Liver (tissue), 9 donors: ENCODE measurements around the gene NELFCD. TPM values are rescaled to one million over a fixed set of nuclear protein-coding genes. Genes with fewer than 3 reads are reported as not detected.

Experiments
- DNase-seq: peaks from one replicate; pipeline ENCODE4 v3.0.0-alpha.2; 2017; ENCODE audit warnings: low spot score
- H3K27ac ChIP-seq, 2 donors: one replicate each; pipeline ENCODE4 v1.7.0; 2013; ENCODE audit warnings: inconsistent platforms in 2 of 2, low read length in 2 of 2, control low read depth in 1 of 2, low read depth in 1 of 2, mild to moderate bottlenecking in 1 of 2
- H3K27me3 ChIP-seq, 4 donors: one replicate each; pipeline versions ENCODE4 v1.6.1 to v1.7.0; 2013; ENCODE audit warnings: low read length in 3 of 4, inconsistent platforms in 1 of 4, mild to moderate bottlenecking in 1 of 4, moderate library complexity in 1 of 4; ENCODE audit not compliant: control insufficient read depth in 4 of 4, insufficient read depth in 4 of 4
- H3K36me3 ChIP-seq, 4 donors: one replicate each; pipeline versions ENCODE4 v1.6.1 to v1.7.0; 2013; ENCODE audit warnings: low read length in 3 of 4, mild to moderate bottlenecking in 3 of 4, low read depth in 1 of 4, moderate library complexity in 1 of 4; ENCODE audit not compliant: control insufficient read depth in 4 of 4, insufficient read depth in 3 of 4
- H3K4me1 ChIP-seq, 4 donors: one replicate each; pipeline versions ENCODE4 v1.6.1 to v1.7.0; 2013; ENCODE audit warnings: low read length in 3 of 4, mild to moderate bottlenecking in 3 of 4, moderate library complexity in 1 of 4; ENCODE audit not compliant: control insufficient read depth in 4 of 4, insufficient read depth in 4 of 4
- H3K4me3 ChIP-seq, 3 donors: one replicate each; pipeline versions ENCODE4 v1.6.1 to v1.7.0; 2013; ENCODE audit warnings: low read length in 3 of 3, control low read depth in 1 of 3, low read depth in 1 of 3, mild to moderate bottlenecking in 1 of 3
- H3K9ac ChIP-seq, 2 donors: one replicate each; pipeline ENCODE4 v1.7.0; 2013; ENCODE audit warnings: low read length in 2 of 2, mild to moderate bottlenecking in 2 of 2, moderate library complexity in 2 of 2, control low read depth in 1 of 2, low read depth in 1 of 2
- H3K9me3 ChIP-seq, 4 donors: one replicate each; pipeline versions ENCODE4 v1.6.1 to v1.7.0; 2013; ENCODE audit warnings: low read length in 3 of 4; ENCODE audit not compliant: control insufficient read depth in 4 of 4
- EGR1 ChIP-seq, 2 donors: IDR thresholded peaks; 2 replicates each; pipeline ENCODE4 v1.6.1; 2016 to 2018; ENCODE audit warnings: antibody characterized with exemption in 2 of 2, low read depth in 2 of 2
- FOXA1 ChIP-seq: IDR thresholded peaks from 2 replicates; pipeline ENCODE4 v1.6.1; 2016; ENCODE audit warnings: antibody characterized with exemption
- FOXA2 ChIP-seq: IDR thresholded peaks from 2 replicates; pipeline ENCODE4 v1.6.1; 2016; ENCODE audit warnings: antibody characterized with exemption
- GABPA ChIP-seq, 2 donors: IDR thresholded peaks in 1 of 2; conservative IDR thresholded peaks in 1 of 2; 2 replicates each; pipeline ENCODE4 v1.6.1; 2016; ENCODE audit warnings: antibody characterized with exemption in 2 of 2, mild to moderate bottlenecking in 1 of 2, moderate library complexity in 1 of 2
- HNF4A ChIP-seq, 2 donors: conservative IDR thresholded peaks; 2 replicates each; pipeline ENCODE4 v1.6.1; 2016; ENCODE audit warnings: antibody characterized with exemption in 2 of 2, mild to moderate bottlenecking in 2 of 2
- HNF4G ChIP-seq: IDR thresholded peaks from 2 replicates; pipeline ENCODE4 v1.6.1; 2016; ENCODE audit warnings: antibody characterized with exemption
- JUND ChIP-seq, 2 donors: IDR thresholded peaks; 2 replicates each; pipeline ENCODE4 v1.6.1; 2016; ENCODE audit warnings: antibody characterized with exemption in 2 of 2
- NR2F2 ChIP-seq: IDR thresholded peaks from 2 replicates; pipeline ENCODE4 v1.6.1; 2016; ENCODE audit warnings: antibody characterized with exemption
- RAD21 ChIP-seq, 2 donors: IDR thresholded peaks; 2 replicates each; pipeline ENCODE4 v1.6.1; 2016; ENCODE audit warnings: antibody characterized with exemption in 2 of 2, mild to moderate bottlenecking in 2 of 2
- RXRA ChIP-seq, 2 donors: IDR thresholded peaks; 2 replicates each; pipeline ENCODE4 v1.6.1; 2017 to 2018; ENCODE audit warnings: antibody characterized with exemption in 2 of 2, mild to moderate bottlenecking in 1 of 2
- SP1 ChIP-seq: IDR thresholded peaks from 2 replicates; pipeline ENCODE4 v1.6.1; 2018; ENCODE audit warnings: antibody characterized with exemption, mild to moderate bottlenecking
- TAF1 ChIP-seq: conservative IDR thresholded peaks from 2 replicates; pipeline ENCODE4 v1.6.1; 2016; ENCODE audit warnings: antibody characterized with exemption, mild to moderate bottlenecking
- YY1 ChIP-seq: IDR thresholded peaks from 2 replicates; pipeline ENCODE4 v1.6.1; 2016; ENCODE audit warnings: antibody characterized with exemption, mild to moderate bottlenecking
- WGBS: extraction: QIAGEN DNeasy Blood & Tissue Kit; methylation state at CpG from one replicate; pipeline ENCODE4 v1.1.7; 2013; 5-methylcytosine and 5-hydroxymethylcytosine counted together
- polyA plus RNA-seq, 2 donors: library from polyadenylated mRNA; stranded (reverse) in 1 of 2; unstranded in 1 of 2; fragments of 200-250 nt in 1 of 2; fragments of >200 nt in 1 of 2; fragmentation: Nextera tagmentation in 1 of 2; extraction: Ambion mirVana in 1 of 2; gene quantifications; one replicate each; pipeline versions ENCODE4 v1.2.1 to v1.2.3, GENCODE V29; 2013 to 2015
- total RNA-seq, 2 donors: library from RNA; depleted of rRNA; stranded (reverse); fragments of >200 nt; gene quantifications; one replicate each; pipeline ENCODE4 v1.2.3, GENCODE V29; 2014
- TF ChIP-seq, protein P1 (sequence below): fragments of 150-350 bp; IDR thresholded peaks from 2 replicates; pipeline ENCODE4 v1.5.1; 2017; ENCODE audit warnings: improper control_type of control experiment, low read depth, low read length; ENCODE audit not compliant: missing input control
- TF ChIP-seq, protein P2 (sequence below): IDR thresholded peaks from 2 replicates; pipeline ENCODE4 v1.6.1; 2016; ENCODE audit warnings: antibody characterized with exemption, mild to moderate bottlenecking
- TF ChIP-seq, protein P3 (sequence below): IDR thresholded peaks from 2 replicates; pipeline ENCODE4 v1.6.1; 2016; ENCODE audit warnings: antibody characterized with exemption
- TF ChIP-seq, protein P4 (sequence below): IDR thresholded peaks from 2 replicates; pipeline ENCODE4 v1.6.1; 2016; ENCODE audit warnings: antibody characterized with exemption
- TF ChIP-seq, protein P5 (sequence below): IDR thresholded peaks from 2 replicates; pipeline ENCODE4 v1.6.1; 2016; ENCODE audit warnings: antibody characterized with exemption
- donor health status: healthy.
- donor health status: healthy.
- donor health status: healthy.
- donor health status: healthy.
- donor health status: healthy.

The NELFCD gene
- total and polyA plus RNA-seq, 4 donors: 28.1 to 39.8 (median 37.0) TPM

DNA sequence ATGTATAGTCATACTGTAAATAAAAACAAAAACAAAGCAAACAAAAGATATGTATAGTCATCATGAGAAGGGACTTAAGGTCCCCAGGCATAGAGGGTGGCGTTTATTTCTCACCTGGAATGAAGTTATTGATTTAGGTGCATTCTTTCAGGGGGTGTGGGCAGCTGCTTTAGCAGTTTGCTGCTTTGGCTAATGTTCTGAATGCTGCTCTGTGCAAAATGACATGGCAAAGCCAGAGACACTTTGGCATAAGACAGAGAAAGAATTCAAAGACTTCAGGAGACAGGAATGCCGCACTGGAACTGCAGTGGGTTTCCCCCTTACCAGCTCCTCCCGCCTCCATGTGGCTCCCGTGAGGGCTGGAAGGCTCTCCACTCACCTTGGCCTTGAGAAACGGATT, 36.4 kb upstream of the NELFCD start:
- H3K9me3 ChIP-seq: no peaks in the 10 kb centered on the region
- no peaks in the 10 kb centered on the region for H3K4me1 ChIP-seq
- H3K36me3 ChIP-seq: no peaks in the 10 kb centered on the region
- no peak overlapping the region for H3K4me3 ChIP-seq
- no peaks in the 10 kb centered on the region for H3K27me3 ChIP-seq
- no peak overlapping the region for H3K27ac ChIP-seq
- WGBS: 88% methylated on average over 5 of the region's 5 CpGs
- H3K9ac ChIP-seq: no peak overlapping the region
- no peak for DNase-seq
- TF ChIP-seq SP1 (no peak), FOXA2 (no peak), EGR1 (IDR thresholded peaks at IDR 0.05; ENCODE audit: low read depth in 2 of 2) (no peak), NR2F2 (no peak), JUND (IDR thresholded peaks at IDR 0.05) (no peak), TAF1 (no peak), YY1 (no peak), FOXA1 (no peak), RAD21 (IDR thresholded peaks at IDR 0.05) (no peak), GABPA (IDR thresholded peaks at IDR 0.05 in 1 of 2, conservative IDR thresholded peaks at IDR 0.05 in 1 of 2) (no peak), RXRA (IDR thresholded peaks at IDR 0.05) (no peak), HNF4A (conservative IDR thresholded peaks at IDR 0.05) (no peak), HNF4G (no peak)
- TF ChIP-seq, protein P1, sequence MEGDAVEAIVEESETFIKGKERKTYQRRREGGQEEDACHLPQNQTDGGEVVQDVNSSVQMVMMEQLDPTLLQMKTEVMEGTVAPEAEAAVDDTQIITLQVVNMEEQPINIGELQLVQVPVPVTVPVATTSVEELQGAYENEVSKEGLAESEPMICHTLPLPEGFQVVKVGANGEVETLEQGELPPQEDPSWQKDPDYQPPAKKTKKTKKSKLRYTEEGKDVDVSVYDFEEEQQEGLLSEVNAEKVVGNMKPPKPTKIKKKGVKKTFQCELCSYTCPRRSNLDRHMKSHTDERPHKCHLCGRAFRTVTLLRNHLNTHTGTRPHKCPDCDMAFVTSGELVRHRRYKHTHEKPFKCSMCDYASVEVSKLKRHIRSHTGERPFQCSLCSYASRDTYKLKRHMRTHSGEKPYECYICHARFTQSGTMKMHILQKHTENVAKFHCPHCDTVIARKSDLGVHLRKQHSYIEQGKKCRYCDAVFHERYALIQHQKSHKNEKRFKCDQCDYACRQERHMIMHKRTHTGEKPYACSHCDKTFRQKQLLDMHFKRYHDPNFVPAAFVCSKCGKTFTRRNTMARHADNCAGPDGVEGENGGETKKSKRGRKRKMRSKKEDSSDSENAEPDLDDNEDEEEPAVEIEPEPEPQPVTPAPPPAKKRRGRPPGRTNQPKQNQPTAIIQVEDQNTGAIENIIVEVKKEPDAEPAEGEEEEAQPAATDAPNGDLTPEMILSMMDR: no peak
- TF ChIP-seq, protein P2, sequence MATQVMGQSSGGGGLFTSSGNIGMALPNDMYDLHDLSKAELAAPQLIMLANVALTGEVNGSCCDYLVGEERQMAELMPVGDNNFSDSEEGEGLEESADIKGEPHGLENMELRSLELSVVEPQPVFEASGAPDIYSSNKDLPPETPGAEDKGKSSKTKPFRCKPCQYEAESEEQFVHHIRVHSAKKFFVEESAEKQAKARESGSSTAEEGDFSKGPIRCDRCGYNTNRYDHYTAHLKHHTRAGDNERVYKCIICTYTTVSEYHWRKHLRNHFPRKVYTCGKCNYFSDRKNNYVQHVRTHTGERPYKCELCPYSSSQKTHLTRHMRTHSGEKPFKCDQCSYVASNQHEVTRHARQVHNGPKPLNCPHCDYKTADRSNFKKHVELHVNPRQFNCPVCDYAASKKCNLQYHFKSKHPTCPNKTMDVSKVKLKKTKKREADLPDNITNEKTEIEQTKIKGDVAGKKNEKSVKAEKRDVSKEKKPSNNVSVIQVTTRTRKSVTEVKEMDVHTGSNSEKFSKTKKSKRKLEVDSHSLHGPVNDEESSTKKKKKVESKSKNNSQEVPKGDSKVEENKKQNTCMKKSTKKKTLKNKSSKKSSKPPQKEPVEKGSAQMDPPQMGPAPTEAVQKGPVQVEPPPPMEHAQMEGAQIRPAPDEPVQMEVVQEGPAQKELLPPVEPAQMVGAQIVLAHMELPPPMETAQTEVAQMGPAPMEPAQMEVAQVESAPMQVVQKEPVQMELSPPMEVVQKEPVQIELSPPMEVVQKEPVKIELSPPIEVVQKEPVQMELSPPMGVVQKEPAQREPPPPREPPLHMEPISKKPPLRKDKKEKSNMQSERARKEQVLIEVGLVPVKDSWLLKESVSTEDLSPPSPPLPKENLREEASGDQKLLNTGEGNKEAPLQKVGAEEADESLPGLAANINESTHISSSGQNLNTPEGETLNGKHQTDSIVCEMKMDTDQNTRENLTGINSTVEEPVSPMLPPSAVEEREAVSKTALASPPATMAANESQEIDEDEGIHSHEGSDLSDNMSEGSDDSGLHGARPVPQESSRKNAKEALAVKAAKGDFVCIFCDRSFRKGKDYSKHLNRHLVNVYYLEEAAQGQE: no peak
- TF ChIP-seq, protein P3, sequence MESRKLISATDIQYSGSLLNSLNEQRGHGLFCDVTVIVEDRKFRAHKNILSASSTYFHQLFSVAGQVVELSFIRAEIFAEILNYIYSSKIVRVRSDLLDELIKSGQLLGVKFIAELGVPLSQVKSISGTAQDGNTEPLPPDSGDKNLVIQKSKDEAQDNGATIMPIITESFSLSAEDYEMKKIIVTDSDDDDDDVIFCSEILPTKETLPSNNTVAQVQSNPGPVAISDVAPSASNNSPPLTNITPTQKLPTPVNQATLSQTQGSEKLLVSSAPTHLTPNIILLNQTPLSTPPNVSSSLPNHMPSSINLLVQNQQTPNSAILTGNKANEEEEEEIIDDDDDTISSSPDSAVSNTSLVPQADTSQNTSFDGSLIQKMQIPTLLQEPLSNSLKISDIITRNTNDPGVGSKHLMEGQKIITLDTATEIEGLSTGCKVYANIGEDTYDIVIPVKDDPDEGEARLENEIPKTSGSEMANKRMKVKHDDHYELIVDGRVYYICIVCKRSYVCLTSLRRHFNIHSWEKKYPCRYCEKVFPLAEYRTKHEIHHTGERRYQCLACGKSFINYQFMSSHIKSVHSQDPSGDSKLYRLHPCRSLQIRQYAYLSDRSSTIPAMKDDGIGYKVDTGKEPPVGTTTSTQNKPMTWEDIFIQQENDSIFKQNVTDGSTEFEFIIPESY: no peak
- TF ChIP-seq, protein P4, sequence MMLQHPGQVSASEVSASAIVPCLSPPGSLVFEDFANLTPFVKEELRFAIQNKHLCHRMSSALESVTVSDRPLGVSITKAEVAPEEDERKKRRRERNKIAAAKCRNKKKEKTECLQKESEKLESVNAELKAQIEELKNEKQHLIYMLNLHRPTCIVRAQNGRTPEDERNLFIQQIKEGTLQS: no peak
- TF ChIP-seq, protein P5, sequence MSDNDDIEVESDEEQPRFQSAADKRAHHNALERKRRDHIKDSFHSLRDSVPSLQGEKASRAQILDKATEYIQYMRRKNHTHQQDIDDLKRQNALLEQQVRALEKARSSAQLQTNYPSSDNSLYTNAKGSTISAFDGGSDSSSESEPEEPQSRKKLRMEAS: no peak
